ENCODE results near the gene SLC22A23.

SLC22A23 gene

GRCh38 chr6:3422435-3423070 is 34.3 kb downstream of the SLC22A23 start:
- no peak overlapping the region for H3K4me3 ChIP-seq (ENCODE audit: insufficient read depth, low read depth, low read length)

GRCh38 chr6:3421791-3422434 is 34.9 kb downstream of the SLC22A23 start:
- Histone ChIP-seq H3K9me3 (ENCODE audit: control insufficient read depth, low read length) (no peaks in the 10 kb centered on the region), H3K27ac (ENCODE audit: insufficient read depth, low read depth, low read length, poor library complexity, severe bottlenecking) (peak overlapping the region; percentile 57), H3K36me3 (ENCODE audit: control insufficient read depth, insufficient read depth, low read length) (no peaks in the 10 kb centered on the region), H3K27me3 (ENCODE audit: control insufficient read depth, insufficient read depth, low read length, poor library complexity, severe bottlenecking) (no peaks in the 10 kb centered on the region), H3K4me3 (ENCODE audit: insufficient read depth, low read depth, low read length) (no peak overlapping the region), H3K4me1 (ENCODE audit: control insufficient read depth, insufficient read depth, low read length) (peaks cover 29% of the 10 kb centered on the region)
- 51 to 60% methylated on average over 13 of the region's 13 CpGs for WGBS, 2 experiments

More at GRCh38 chr6:3422435-3423070, 34.3 kb downstream of the SLC22A23 start:
- Histone ChIP-seq H3K27ac (ENCODE audit: insufficient read depth, low read depth, low read length, poor library complexity, severe bottlenecking) (no peak overlapping the region), H3K4me1 (ENCODE audit: control insufficient read depth, insufficient read depth, low read length) (peaks cover 29% of the 10 kb centered on the region), H3K27me3 (ENCODE audit: control insufficient read depth, insufficient read depth, low read length, poor library complexity, severe bottlenecking) (no peaks in the 10 kb centered on the region), H3K9me3 (ENCODE audit: control insufficient read depth, low read length) (no peaks in the 10 kb centered on the region), H3K36me3 (ENCODE audit: control insufficient read depth, insufficient read depth, low read length) (no peaks in the 10 kb centered on the region)
- WGBS, 2 experiments = 56 to 64% methylated on average over 5 to 6 of the region's 6 CpGs

GRCh38 chr6:3421143-3421542 is 35.7 kb downstream of the SLC22A23 start:
- H3K4me3 ChIP-seq (ENCODE audit: insufficient read depth, low read depth, low read length) = no peak overlapping the region
- no peaks in the 10 kb centered on the region for H3K36me3 ChIP-seq (ENCODE audit: control insufficient read depth, insufficient read depth, low read length)
- H3K4me1 ChIP-seq (ENCODE audit: control insufficient read depth, insufficient read depth, low read length) = peaks cover 29% of the 10 kb centered on the region
- 96 to 100% methylated on average over 3 of the region's 3 CpGs for WGBS, 2 experiments
- H3K27ac ChIP-seq (ENCODE audit: insufficient read depth, low read depth, low read length, poor library complexity, severe bottlenecking) = no peak overlapping the region
- H3K9me3 ChIP-seq (ENCODE audit: control insufficient read depth, low read length) = no peaks in the 10 kb centered on the region
- no peaks in the 10 kb centered on the region for H3K27me3 ChIP-seq (ENCODE audit: control insufficient read depth, insufficient read depth, low read length, poor library complexity, severe bottlenecking)

GRCh38 chr6:3419624-3420272 is 37.1 kb downstream of the SLC22A23 start:
- WGBS, 2 experiments = 86 to 90% methylated on average over 3 of the region's 3 CpGs
- Histone ChIP-seq H3K9me3 (ENCODE audit: control insufficient read depth, low read length) (no peaks in the 10 kb centered on the region), H3K27me3 (ENCODE audit: control insufficient read depth, insufficient read depth, low read length, poor library complexity, severe bottlenecking) (no peaks in the 10 kb centered on the region), H3K4me3 (ENCODE audit: insufficient read depth, low read depth, low read length) (no peak overlapping the region), H3K36me3 (ENCODE audit: control insufficient read depth, insufficient read depth, low read length) (no peaks in the 10 kb centered on the region), H3K4me1 (ENCODE audit: control insufficient read depth, insufficient read depth, low read length) (peaks cover 29% of the 10 kb centered on the region), H3K27ac (ENCODE audit: insufficient read depth, low read depth, low read length, poor library complexity, severe bottlenecking) (no peak overlapping the region)

- no peak overlapping the region for H3K4me3 ChIP-seq (ENCODE audit: insufficient read depth, low read depth, low read length)
- H3K36me3 ChIP-seq (ENCODE audit: control insufficient read depth, insufficient read depth, low read length) = no peaks in the 10 kb centered on the region
- peaks cover 23% of the 10 kb centered on the region for H3K4me1 ChIP-seq (ENCODE audit: control insufficient read depth, insufficient read depth, low read length)
- H3K27ac ChIP-seq (ENCODE audit: insufficient read depth, low read depth, low read length, poor library complexity, severe bottlenecking) = no peak overlapping the region
- H3K9me3 ChIP-seq (ENCODE audit: control insufficient read depth, low read length) = no peaks in the 10 kb centered on the region
- WGBS, 2 experiments = 94% methylated on average over 8 of the region's 8 CpGs
- no peaks in the 10 kb centered on the region for H3K27me3 ChIP-seq (ENCODE audit: control insufficient read depth, insufficient read depth, low read length, poor library complexity, severe bottlenecking)
These were observed 38.3 kb downstream of the SLC22A23 start for GRCh38 chr6:3418496-3419060.

- WGBS, 2 experiments = 75 to 79% methylated on average over 4 of the region's 4 CpGs
- no peaks in the 10 kb centered on the region for H3K27me3 ChIP-seq (ENCODE audit: control insufficient read depth, insufficient read depth, low read length, poor library complexity, severe bottlenecking)
- no peaks in the 10 kb centered on the region for H3K9me3 ChIP-seq (ENCODE audit: control insufficient read depth, low read length)
- H3K4me1 ChIP-seq (ENCODE audit: control insufficient read depth, insufficient read depth, low read length) = peaks cover 16% of the 10 kb centered on the region
- no peak overlapping the region for H3K27ac ChIP-seq (ENCODE audit: insufficient read depth, low read depth, low read length, poor library complexity, severe bottlenecking)
- no peak overlapping the region for H3K4me3 ChIP-seq (ENCODE audit: insufficient read depth, low read depth, low read length)
- H3K36me3 ChIP-seq (ENCODE audit: control insufficient read depth, insufficient read depth, low read length) = no peaks in the 10 kb centered on the region
These were observed 39.4 kb downstream of the SLC22A23 start for GRCh38 chr6:3417473-3417872.

- 87 to 89% methylated on average over 8 of the region's 8 CpGs for WGBS, 2 experiments
- H3K27ac ChIP-seq (ENCODE audit: insufficient read depth, low read depth, low read length, poor library complexity, severe bottlenecking) = no peak overlapping the region
These were observed 41.4 kb downstream of the SLC22A23 start for GRCh38 chr6:3415490-3415889.

GRCh38 chr6:3415082-3415453 is 41.8 kb downstream of the SLC22A23 start:
- peaks cover 6% of the 10 kb centered on the region for H3K4me1 ChIP-seq (ENCODE audit: control insufficient read depth, insufficient read depth, low read length)
- no peak overlapping the region for H3K27ac ChIP-seq (ENCODE audit: insufficient read depth, low read depth, low read length, poor library complexity, severe bottlenecking)
- no peak overlapping the region for H3K4me3 ChIP-seq (ENCODE audit: insufficient read depth, low read depth, low read length)
- 42 to 44% methylated on average over 5 of the region's 5 CpGs for WGBS, 2 experiments
- H3K27me3 ChIP-seq (ENCODE audit: control insufficient read depth, insufficient read depth, low read length, poor library complexity, severe bottlenecking) = no peaks in the 10 kb centered on the region
- no peaks in the 10 kb centered on the region for H3K9me3 ChIP-seq (ENCODE audit: control insufficient read depth, low read length)
- H3K36me3 ChIP-seq (ENCODE audit: control insufficient read depth, insufficient read depth, low read length) = no peaks in the 10 kb centered on the region

More at GRCh38 chr6:3415490-3415889, 41.4 kb downstream of the SLC22A23 start:
- Histone ChIP-seq H3K27me3 (ENCODE audit: control insufficient read depth, insufficient read depth, low read length, poor library complexity, severe bottlenecking) (no peaks in the 10 kb centered on the region), H3K9me3 (ENCODE audit: control insufficient read depth, low read length) (no peaks in the 10 kb centered on the region), H3K4me1 (ENCODE audit: control insufficient read depth, insufficient read depth, low read length) (peaks cover 6% of the 10 kb centered on the region), H3K36me3 (ENCODE audit: control insufficient read depth, insufficient read depth, low read length) (no peaks in the 10 kb centered on the region), H3K4me3 (ENCODE audit: insufficient read depth, low read depth, low read length) (no peak overlapping the region)

- Histone ChIP-seq H3K27ac (ENCODE audit: insufficient read depth, low read depth, low read length, poor library complexity, severe bottlenecking) (no peak overlapping the region), H3K27me3 (ENCODE audit: control insufficient read depth, insufficient read depth, low read length, poor library complexity, severe bottlenecking) (no peaks in the 10 kb centered on the region), H3K36me3 (ENCODE audit: control insufficient read depth, insufficient read depth, low read length) (no peaks in the 10 kb centered on the region), H3K4me1 (ENCODE audit: control insufficient read depth, insufficient read depth, low read length) (peaks cover 4% of the 10 kb centered on the region), H3K9me3 (ENCODE audit: control insufficient read depth, low read length) (no peaks in the 10 kb centered on the region), H3K4me3 (ENCODE audit: insufficient read depth, low read depth, low read length) (no peak overlapping the region)
- 70 to 71% methylated on average over 9 to 10 of the region's 11 CpGs for WGBS, 2 experiments
These were observed 42.3 kb downstream of the SLC22A23 start for GRCh38 chr6:3414327-3415081.

Measured in ectodermal cell (in vitro differentiated cells).